Measurements from ENCODE around the gene ARMH4.

Gene ARMH4
- total RNA-seq = 0.07 to 3.0 (median 0.37) reads per million in 17 experiments

- peak; percentile 60 to 82 (median 69) for DNase-seq
Measured at GRCh38 chr14:58152014-58152857, at the start of gene ARMH4. ARMH4 (minus strand) TSS chr14:58152213; CDS start chr14:58139358, 12,855 bp downstream.

GRCh38 chr14:58200846-58201245, 48.8 kb upstream of the ARMH4 start:
- peak; percentile 3 to 27 (median 16) for DNase-seq

GRCh38 chr14:58200480-58200841, 48.4 kb upstream of the ARMH4 start:
- no peak for DNase-seq

- DNase-seq = peak; percentile 87 to 95 (median 92)
Measured at GRCh38 chr14:58199726-58200479, 47.9 kb upstream of the ARMH4 start, which contains the start of gene ACTR10. ACTR10 (plus strand) TSS chr14:58200149; CDS start chr14:58200218, 69 bp downstream.

GRCh38 chr14:58198086-58198485, 46.1 kb upstream of the ARMH4 start:
- DNase-seq = no peak

- DNase-seq = no peak
Measured at GRCh38 chr14:58196198-58196597, 44.2 kb upstream of the ARMH4 start.

- peak in 1 of 4 experiments; percentile 8 for DNase-seq
Measured at GRCh38 chr14:58193542-58193941, 41.5 kb upstream of the ARMH4 start.

GRCh38 chr14:58191763-58192601, 40.0 kb upstream of the ARMH4 start:
- no peak for DNase-seq

GRCh38 chr14:58189176-58189575, 37.2 kb upstream of the ARMH4 start:
- DNase-seq = no peak

GRCh38 chr14:58177125-58177524, 25.1 kb upstream of the ARMH4 start:
- DNase-seq = no peak

- peak; percentile 77 to 88 (median 88) for DNase-seq
Measured at GRCh38 chr14:58171090-58171489, 19.1 kb upstream of the ARMH4 start.

GRCh38 chr14:58167891-58168290, 15.9 kb upstream of the ARMH4 start:
- no peak for DNase-seq

GRCh38 chr14:58167057-58167456, 15.0 kb upstream of the ARMH4 start:
- no peak for DNase-seq

GRCh38 chr14:58166005-58166983, 14.3 kb upstream of the ARMH4 start:
- peak; percentile 83 to 94 (median 90) for DNase-seq

GRCh38 chr14:58160561-58160960, 8.5 kb upstream of the ARMH4 start:
- no peak for DNase-seq

- peak in 3 of 4 experiments; percentile 17 to 37 (median 29) for DNase-seq
Measured at GRCh38 chr14:58151133-58152013, 640 bp downstream of the ARMH4 start.

- no peak for DNase-seq
Measured at GRCh38 chr14:58150243-58150805, 1.7 kb downstream of the ARMH4 start.

GRCh38 chr14:58149196-58149595, 2.8 kb downstream of the ARMH4 start:
- no peak for DNase-seq

- no peak for DNase-seq
Measured at GRCh38 chr14:58146399-58146798, 5.6 kb downstream of the ARMH4 start.

- DNase-seq = no peak
Measured at GRCh38 chr14:58145936-58146335, 6.1 kb downstream of the ARMH4 start.
